Activated CD8-positive, alpha-beta memory T cell treated with anti-CD3 and anti-CD28 coated beads, Interleukin-2, amount 50 U/mL, for 48 hours (primary cell): ENCODE measurements around the gene MORC1.
"Not testable (repeated sequence)": the region's sequence is repeated elsewhere in the genome, so short reads cannot be mapped to it uniquely, and the experiment has no call there.

Experiments
- DNase-seq: peaks from one replicate; pipeline ENCODE4 v3.0.0-alpha.2; 2020

MORC1 gene

GRCh38 chr3:109095166-109095565, 22.8 kb downstream of the MORC1 start:
- DNase-seq, result no peak

GRCh38 chr3:109093561-109093960, 24.4 kb downstream of the MORC1 start:
- no peak for DNase-seq

GRCh38 chr3:109091846-109092245, 26.1 kb downstream of the MORC1 start:
- DNase-seq, result no peak

- no peak for DNase-seq
These were observed 28.7 kb downstream of the MORC1 start for GRCh38 chr3:109089265-109089664.

GRCh38 chr3:109081746-109082510, 36.0 kb downstream of the MORC1 start:
- DNase-seq, result peak; percentile 55

GRCh38 chr3:109080090-109080489, 37.8 kb downstream of the MORC1 start:
- DNase-seq, result not testable (repeated sequence)

GRCh38 chr3:109073116-109073515, 44.8 kb downstream of the MORC1 start:
- no peak for DNase-seq

GRCh38 chr3:109072194-109072593, 45.7 kb downstream of the MORC1 start:
- DNase-seq, result no peak

- no peak for DNase-seq
These were observed 46.4 kb downstream of the MORC1 start for GRCh38 chr3:109071350-109072142.

GRCh38 chr3:109070211-109070610, 47.7 kb downstream of the MORC1 start:
- no peak for DNase-seq

- DNase-seq, result no peak
These were observed 51.1 kb downstream of the MORC1 start for GRCh38 chr3:109066864-109067263.

GRCh38 chr3:109059264-109059663, 58.7 kb downstream of the MORC1 start:
- DNase-seq, result no peak

- no peak for DNase-seq
These were observed 60.3 kb downstream of the MORC1 start for GRCh38 chr3:109057616-109058015.

- DNase-seq, result no peak
These were observed 60.9 kb downstream of the MORC1 start for GRCh38 chr3:109057056-109057455.

GRCh38 chr3:109050591-109051167, 67.3 kb downstream of the MORC1 start:
- DNase-seq, result no peak

- DNase-seq, result no peak
These were observed 70.6 kb downstream of the MORC1 start for GRCh38 chr3:109047366-109047765.

- DNase-seq, result no peak
These were observed 72.5 kb downstream of the MORC1 start for GRCh38 chr3:109045271-109046040.

- DNase-seq, result no peak
These were observed 82.9 kb downstream of the MORC1 start for GRCh38 chr3:109035082-109035481.

GRCh38 chr3:109033000-109033660, 84.8 kb downstream of the MORC1 start:
- DNase-seq, result no peak

- DNase-seq, result no peak
These were observed 89.2 kb downstream of the MORC1 start for GRCh38 chr3:109028753-109029152.

GRCh38 chr3:109026821-109027220, 91.1 kb downstream of the MORC1 start:
- no peak for DNase-seq

- DNase-seq, result no peak
These were observed 92.0 kb downstream of the MORC1 start for GRCh38 chr3:109025896-109026295.
